OCI-LY3 (cell line): Measurements from ENCODE around the gene RAET1E.
"Not testable (repeated sequence)": the region's sequence is repeated elsewhere in the genome, so short reads cannot be mapped to it uniquely, and the experiment has no call there.

Experiments
- EZH2phosphoT487 ChIP-seq: fragments of 200-600 bp; shearing (Covaris generic); IDR thresholded peaks from 2 replicates; pipeline ENCODE4 v1.6.1; 2018; ENCODE audit warnings: antibody characterized with exemption, mixed run types, low read depth
- TF ChIP-seq, protein P1 (sequence below): fragments of 200-600, 300-600 bp; sonication (generic); IDR thresholded peaks from 2 replicates; pipeline ENCODE4 v1.5.1; 2014; ENCODE audit warnings: antibody characterized with exemption, low read length, low read depth

GRCh38 chr6:149891864-149892263, 6.0 kb downstream of the RAET1E start:
- TF ChIP-seq, protein P1, sequence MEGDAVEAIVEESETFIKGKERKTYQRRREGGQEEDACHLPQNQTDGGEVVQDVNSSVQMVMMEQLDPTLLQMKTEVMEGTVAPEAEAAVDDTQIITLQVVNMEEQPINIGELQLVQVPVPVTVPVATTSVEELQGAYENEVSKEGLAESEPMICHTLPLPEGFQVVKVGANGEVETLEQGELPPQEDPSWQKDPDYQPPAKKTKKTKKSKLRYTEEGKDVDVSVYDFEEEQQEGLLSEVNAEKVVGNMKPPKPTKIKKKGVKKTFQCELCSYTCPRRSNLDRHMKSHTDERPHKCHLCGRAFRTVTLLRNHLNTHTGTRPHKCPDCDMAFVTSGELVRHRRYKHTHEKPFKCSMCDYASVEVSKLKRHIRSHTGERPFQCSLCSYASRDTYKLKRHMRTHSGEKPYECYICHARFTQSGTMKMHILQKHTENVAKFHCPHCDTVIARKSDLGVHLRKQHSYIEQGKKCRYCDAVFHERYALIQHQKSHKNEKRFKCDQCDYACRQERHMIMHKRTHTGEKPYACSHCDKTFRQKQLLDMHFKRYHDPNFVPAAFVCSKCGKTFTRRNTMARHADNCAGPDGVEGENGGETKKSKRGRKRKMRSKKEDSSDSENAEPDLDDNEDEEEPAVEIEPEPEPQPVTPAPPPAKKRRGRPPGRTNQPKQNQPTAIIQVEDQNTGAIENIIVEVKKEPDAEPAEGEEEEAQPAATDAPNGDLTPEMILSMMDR = not testable (repeated sequence)
- not testable (repeated sequence) for TF ChIP-seq EZH2phosphoT487
